Activated naive CD8-positive, alpha-beta T cell treated with anti-CD3 and anti-CD28 coated beads, Interleukin-2, amount 50 U/mL, for 24 hours (primary cell): ENCODE data around the gene GCHFR.
A peak's percentile ranks its signal among the peaks of the same experiment; 100 is the strongest.

Experiments used
- ATAC-seq: fragments of 150-1000 bp; cut with Tn5 transposase; one replicate; pipeline ENCODE4 v1.10.0; 2021
- DNase-seq: peaks from one replicate; pipeline ENCODE4 v3.0.0; 2021
- H3K27ac Mint-ChIP-seq: one replicate; pipeline ENCODE4 v1.8.0; 2021; ENCODE audit warnings: mild to moderate bottlenecking, mixed read lengths
- H3K27me3 Mint-ChIP-seq: one replicate; pipeline ENCODE4 v1.8.0; 2021; ENCODE audit warnings: mixed read lengths
- H3K36me3 Mint-ChIP-seq: one replicate; pipeline ENCODE4 v1.8.0; 2021; ENCODE audit warnings: low read depth, mixed read lengths
- H3K4me1 Mint-ChIP-seq: one replicate; pipeline ENCODE4 v1.8.0; 2021; ENCODE audit warnings: mixed read lengths
- H3K4me3 Mint-ChIP-seq: one replicate; pipeline ENCODE4 v1.8.0; 2021; ENCODE audit warnings: mild to moderate bottlenecking, moderate library complexity, mixed read lengths
- H3K9me3 Mint-ChIP-seq: one replicate; pipeline ENCODE4 v1.8.0; 2021; ENCODE audit warnings: mixed read lengths

Gene GCHFR

DNA sequence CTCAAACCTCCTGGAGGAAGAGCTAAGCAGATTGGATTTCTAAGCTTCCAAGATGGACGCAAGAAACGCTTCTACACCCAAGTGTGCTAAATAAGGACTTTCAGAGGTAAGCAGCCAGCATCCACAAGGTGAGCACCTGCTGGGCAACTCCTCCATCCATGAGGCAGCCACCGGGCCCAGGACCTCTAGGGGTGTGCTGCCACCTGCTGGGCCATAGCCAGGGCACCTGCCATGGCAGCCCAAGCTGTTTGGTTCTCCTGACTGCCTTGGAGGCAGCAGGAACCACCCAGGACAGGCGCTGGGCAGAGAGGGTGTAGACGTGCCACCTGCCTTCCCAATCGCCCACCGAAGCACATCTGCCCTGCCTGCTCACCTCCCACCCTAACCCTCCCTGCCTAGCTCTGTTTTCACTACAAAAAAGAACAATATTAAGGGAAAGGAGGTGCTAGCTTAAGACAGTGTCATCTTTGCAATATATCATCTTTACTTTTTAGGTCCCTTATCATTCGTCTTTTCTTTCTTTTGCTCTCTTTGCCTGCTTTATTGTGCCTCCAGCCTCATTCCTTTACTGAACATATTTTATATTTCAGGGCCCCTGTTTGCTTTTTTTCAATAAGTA, 18.9 kb downstream of the GCHFR start:
- Mint-ChIP-seq H3K4me3 (no peak overlapping the region), H3K36me3 (peaks cover 6% of the 10 kb centered on the region), H3K27me3 (no peaks in the 10 kb centered on the region), H3K27ac (no peak overlapping the region), H3K4me1 (peaks cover 20% of the 10 kb centered on the region), H3K9me3 (no peaks in the 10 kb centered on the region)
- DNase-seq (peak; percentile 77), ATAC-seq (peak; percentile 90)

GRCh38 chr15:40785164-40785563, 21.3 kb downstream of the GCHFR start:
- Mint-ChIP-seq H3K36me3 (peaks cover 3% of the 10 kb centered on the region), H3K27me3 (no peaks in the 10 kb centered on the region), H3K27ac (no peak overlapping the region), H3K4me1 (peaks cover 36% of the 10 kb centered on the region), H3K9me3 (no peaks in the 10 kb centered on the region), H3K4me3 (no peak overlapping the region)
- DNase-seq (no peak), ATAC-seq (no peak)

DNA sequence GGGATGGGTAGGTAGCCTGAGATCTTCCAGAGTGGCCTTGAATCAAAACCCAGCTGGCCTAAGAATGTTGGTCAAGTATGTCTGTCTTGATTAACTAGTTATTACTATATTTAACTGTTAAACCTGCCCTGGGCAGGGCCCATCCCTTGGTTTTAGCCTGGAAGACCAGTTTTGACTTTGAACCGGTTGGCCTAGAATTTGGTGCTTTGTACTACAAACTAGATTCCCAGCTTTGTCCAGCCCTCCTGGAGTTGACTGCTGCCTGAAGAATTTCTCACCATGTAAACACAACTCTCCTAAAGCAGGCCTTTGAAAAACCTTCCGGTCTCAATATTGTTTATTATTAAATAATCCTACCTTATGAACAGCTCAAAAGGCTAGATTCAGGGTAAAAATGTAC, 21.9 kb downstream of the GCHFR start:
- Mint-ChIP-seq H3K27ac (no peak overlapping the region), H3K27me3 (no peaks in the 10 kb centered on the region), H3K4me1 (peaks cover 37% of the 10 kb centered on the region), H3K36me3 (peaks cover 3% of the 10 kb centered on the region), H3K4me3 (no peak overlapping the region), H3K9me3 (no peaks in the 10 kb centered on the region)
- no peak for ATAC-seq
- DNase-seq, result no peak

DNA sequence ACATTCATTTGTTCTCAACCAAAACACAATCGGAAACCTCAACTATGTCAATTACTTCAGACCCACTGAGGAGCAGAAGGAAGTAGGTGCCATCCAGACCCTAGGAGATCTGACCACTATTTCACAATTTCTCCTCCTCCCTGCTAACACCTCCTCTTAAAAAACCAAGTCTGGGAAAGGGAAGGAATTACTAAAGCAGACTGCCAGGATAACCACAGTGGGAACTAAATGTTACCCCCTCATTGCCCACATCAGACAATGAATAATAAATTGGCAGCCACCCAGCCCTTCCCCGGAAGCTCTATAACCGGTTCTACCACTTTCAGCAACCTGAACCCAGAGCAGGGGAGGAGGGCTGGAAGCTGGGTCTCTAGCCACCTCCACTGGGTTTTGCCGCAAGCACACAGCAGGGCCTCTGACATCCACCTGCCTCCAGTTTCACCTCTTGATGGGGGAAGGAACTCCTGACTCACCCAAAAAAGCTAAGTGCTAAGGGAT, 23.5 kb downstream of the GCHFR start:
- peak; percentile 69 for DNase-seq
- Mint-ChIP-seq H3K36me3 (peaks cover 4% of the 10 kb centered on the region), H3K27me3 (no peaks in the 10 kb centered on the region), H3K4me3 (peak overlapping the region; percentile 29), H3K9me3 (no peaks in the 10 kb centered on the region), H3K4me1 (peaks cover 37% of the 10 kb centered on the region), H3K27ac (peak overlapping the region; percentile 37)
- peak; percentile 96 for ATAC-seq

- Mint-ChIP-seq H3K27ac (peak overlapping the region; percentile 37), H3K36me3 (peaks cover 6% of the 10 kb centered on the region), H3K4me1 (peaks cover 35% of the 10 kb centered on the region), H3K27me3 (no peaks in the 10 kb centered on the region), H3K4me3 (peak overlapping the region; percentile 29), H3K9me3 (no peaks in the 10 kb centered on the region)
- ATAC-seq (no peak), DNase-seq (no peak)
These were observed 24.1 kb downstream of the GCHFR start for GRCh38 chr15:40787991-40788390.

DNA sequence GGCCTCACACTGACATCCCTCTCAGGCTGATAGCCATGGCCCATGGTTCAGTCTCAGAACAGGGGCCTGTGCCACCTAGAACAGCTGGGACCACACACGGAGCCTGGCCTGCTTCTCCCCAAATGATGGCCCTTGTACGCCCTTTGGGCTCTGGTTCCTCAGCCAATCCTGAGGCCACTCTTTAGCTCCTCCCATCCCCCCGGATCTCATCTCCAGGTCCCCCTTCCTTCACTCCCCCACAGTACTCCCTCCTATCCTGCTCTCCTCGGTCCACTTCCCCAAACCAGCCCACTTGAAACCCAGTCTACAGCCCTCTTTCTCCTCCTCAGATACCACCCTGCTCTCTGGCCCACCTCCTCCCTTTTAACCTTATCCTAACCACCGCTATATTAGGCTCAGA, 25.3 kb downstream of the GCHFR start:
- no peaks in the 10 kb centered on the region for H3K9me3 Mint-ChIP-seq
- H3K4me3 Mint-ChIP-seq, result no peak overlapping the region
- H3K27me3 Mint-ChIP-seq, result no peaks in the 10 kb centered on the region
- DNase-seq (no peak), ATAC-seq (no peak)
- H3K27ac Mint-ChIP-seq, result no peak overlapping the region
- H3K4me1 Mint-ChIP-seq, result peaks cover 46% of the 10 kb centered on the region
- H3K36me3 Mint-ChIP-seq, result peaks cover 10% of the 10 kb centered on the region

GRCh38 chr15:40789999-40790398, 26.1 kb downstream of the GCHFR start:
- H3K27me3 Mint-ChIP-seq, result no peaks in the 10 kb centered on the region
- DNase-seq (no peak), ATAC-seq (no peak)
- no peaks in the 10 kb centered on the region for H3K9me3 Mint-ChIP-seq
- H3K4me3 Mint-ChIP-seq, result no peak overlapping the region
- peaks cover 10% of the 10 kb centered on the region for H3K36me3 Mint-ChIP-seq
- peaks cover 46% of the 10 kb centered on the region for H3K4me1 Mint-ChIP-seq
- H3K27ac Mint-ChIP-seq, result no peak overlapping the region

- Mint-ChIP-seq H3K27me3 (no peaks in the 10 kb centered on the region), H3K4me1 (peaks cover 46% of the 10 kb centered on the region), H3K4me3 (no peak overlapping the region), H3K9me3 (no peaks in the 10 kb centered on the region), H3K27ac (no peak overlapping the region), H3K36me3 (peaks cover 10% of the 10 kb centered on the region)
- ATAC-seq (no peak), DNase-seq (no peak)
These were observed 26.9 kb downstream of the GCHFR start for GRCh38 chr15:40790718-40791117.

- Mint-ChIP-seq H3K36me3 (peaks cover 10% of the 10 kb centered on the region), H3K27me3 (no peaks in the 10 kb centered on the region), H3K27ac (no peak overlapping the region), H3K9me3 (no peaks in the 10 kb centered on the region), H3K4me1 (peaks cover 37% of the 10 kb centered on the region), H3K4me3 (no peak overlapping the region)
- DNase-seq (no peak), ATAC-seq (no peak)
These were observed 28.5 kb downstream of the GCHFR start for GRCh38 chr15:40792394-40792793.

GRCh38 chr15:40793216-40793989, 29.5 kb downstream of the GCHFR start:
- peak; percentile 51 for ATAC-seq
- H3K36me3 Mint-ChIP-seq, result peaks cover 18% of the 10 kb centered on the region

DNA sequence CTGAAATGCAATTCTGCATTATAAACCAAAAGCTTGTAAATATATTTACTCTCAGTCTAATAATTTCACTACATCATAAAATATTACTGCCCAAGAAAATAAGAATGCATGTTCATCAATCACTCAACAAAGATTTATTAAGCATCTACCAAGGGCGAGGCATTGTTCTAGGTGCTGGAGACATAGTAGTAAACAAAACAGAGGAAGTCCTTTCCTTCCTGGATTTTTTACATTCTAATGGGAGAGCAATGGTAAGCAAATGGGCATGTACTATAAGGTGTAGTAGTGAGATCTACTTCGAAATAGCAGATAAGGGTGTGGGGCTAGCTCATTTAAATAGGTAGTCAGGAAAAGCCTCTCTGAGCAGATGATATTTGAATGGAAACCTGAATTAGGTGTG, 32.2 kb downstream of the GCHFR start:
- peaks cover 19% of the 10 kb centered on the region for H3K36me3 Mint-ChIP-seq
- no peak overlapping the region for H3K27ac Mint-ChIP-seq
- H3K27me3 Mint-ChIP-seq, result no peaks in the 10 kb centered on the region
- ATAC-seq (no peak), DNase-seq (no peak)
- no peak overlapping the region for H3K4me3 Mint-ChIP-seq
- no peaks in the 10 kb centered on the region for H3K9me3 Mint-ChIP-seq
- peaks cover 35% of the 10 kb centered on the region for H3K4me1 Mint-ChIP-seq

More at GRCh38 chr15:40793216-40793989, 29.5 kb downstream of the GCHFR start:
- H3K27me3 Mint-ChIP-seq, result no peaks in the 10 kb centered on the region
- no peak overlapping the region for H3K4me3 Mint-ChIP-seq
- DNase-seq, result no peak
- peak overlapping the region; percentile 12 for H3K27ac Mint-ChIP-seq
- H3K9me3 Mint-ChIP-seq, result no peaks in the 10 kb centered on the region
- peaks cover 35% of the 10 kb centered on the region for H3K4me1 Mint-ChIP-seq

- no peak for ATAC-seq
- Mint-ChIP-seq H3K4me3 (no peak overlapping the region), H3K27me3 (no peaks in the 10 kb centered on the region), H3K36me3 (peaks cover 19% of the 10 kb centered on the region), H3K27ac (no peak overlapping the region), H3K9me3 (no peaks in the 10 kb centered on the region), H3K4me1 (peaks cover 38% of the 10 kb centered on the region)
- DNase-seq, result no peak
These were observed 32.6 kb downstream of the GCHFR start for GRCh38 chr15:40796512-40796911.

DNA sequence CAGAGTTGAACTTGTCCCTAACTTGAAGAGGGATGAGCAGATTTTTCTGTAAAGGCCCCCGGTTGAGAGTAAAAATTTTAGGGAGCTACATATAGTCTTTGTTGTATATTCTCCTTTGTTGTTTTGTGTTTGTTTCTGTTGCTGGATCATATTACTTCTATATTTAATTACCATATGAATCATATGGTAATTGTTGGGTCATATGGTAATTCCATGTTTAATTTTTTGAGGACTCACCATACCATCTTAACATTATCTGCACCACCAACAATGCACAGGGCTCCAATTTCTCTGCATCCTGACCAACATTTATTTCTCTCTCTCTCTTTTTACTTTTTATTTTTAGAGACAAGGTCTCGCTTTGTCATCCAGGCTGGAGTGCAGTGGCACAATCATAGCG, 35.7 kb downstream of the GCHFR start:
- no peak for DNase-seq
- no peaks in the 10 kb centered on the region for H3K9me3 Mint-ChIP-seq
- H3K27ac Mint-ChIP-seq, result no peak overlapping the region
- H3K4me3 Mint-ChIP-seq, result no peak overlapping the region
- no peak for ATAC-seq
- peaks cover 17% of the 10 kb centered on the region for H3K36me3 Mint-ChIP-seq
- H3K27me3 Mint-ChIP-seq, result no peaks in the 10 kb centered on the region
- H3K4me1 Mint-ChIP-seq, result peaks cover 36% of the 10 kb centered on the region

DNA sequence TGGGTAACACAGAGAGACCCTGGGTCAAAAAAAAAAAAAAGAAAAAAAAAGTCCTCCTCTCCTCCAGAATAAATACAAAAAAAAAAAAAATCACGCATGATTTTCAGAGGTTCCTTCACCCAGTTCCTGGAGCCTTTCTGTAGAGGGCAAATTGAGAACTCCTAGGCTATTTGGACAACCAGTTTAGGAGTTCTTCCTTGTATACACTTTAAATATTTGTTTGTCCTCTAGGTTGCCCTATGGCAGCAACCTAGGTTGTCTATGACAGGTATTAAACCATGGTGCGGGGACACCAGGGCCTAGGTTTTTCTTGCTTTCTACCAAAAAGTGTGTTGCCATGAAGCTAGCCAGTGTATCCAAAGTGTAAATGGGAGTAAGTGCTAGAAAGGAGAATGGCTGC, 39.2 kb downstream of the GCHFR start:
- H3K27ac Mint-ChIP-seq, result no peak overlapping the region
- H3K9me3 Mint-ChIP-seq, result no peaks in the 10 kb centered on the region
- peaks cover 36% of the 10 kb centered on the region for H3K4me1 Mint-ChIP-seq
- no peaks in the 10 kb centered on the region for H3K27me3 Mint-ChIP-seq
- ATAC-seq (no peak), DNase-seq (no peak)
- peaks cover 17% of the 10 kb centered on the region for H3K36me3 Mint-ChIP-seq
- no peak overlapping the region for H3K4me3 Mint-ChIP-seq

- Mint-ChIP-seq H3K9me3 (no peaks in the 10 kb centered on the region), H3K4me3 (no peak overlapping the region), H3K4me1 (peaks cover 36% of the 10 kb centered on the region), H3K36me3 (peaks cover 14% of the 10 kb centered on the region), H3K27ac (no peak overlapping the region), H3K27me3 (no peaks in the 10 kb centered on the region)
- ATAC-seq (no peak), DNase-seq (no peak)
These were observed 39.8 kb downstream of the GCHFR start for GRCh38 chr15:40803688-40804087.
